Endothelial cell of umbilical vein (primary cell): ENCODE data around the gene GALNT1. TPM values are rescaled to one million over a fixed set of nuclear protein-coding genes. Genes with fewer than 3 reads are reported as not detected.
A peak's percentile ranks its signal among the peaks of the same experiment; 100 is the strongest.

Source experiments
- BruUV-seq: library from RNA; stranded (reverse); fragments of 400-500 nt; replicated peaks from 2 replicates; lab custom pipeline; 2021; lab: Mats Ljungman, UMichigan
- CTCF ChIA-PET: fragments of 300-600, 350-600 bp; sonication (Branson Sonifier 250); formaldehyde crosslinking; loops from one replicate; lab custom pipeline; 2021; ENCODE audit warnings: antibody characterized with exemption, inconsistent platforms; lab: Charles Lee
- POLR2A ChIA-PET: fragments of 300-600, 350-600 bp; sonication (Branson Sonifier 250); formaldehyde crosslinking; loops from one replicate; lab custom pipeline; 2021; ENCODE audit warnings: antibody characterized with exemption, inconsistent platforms; lab: Charles Lee
- DNase-seq: peaks from one replicate; pipeline ENCODE4 v3.0.0-alpha.2; 2011; ENCODE audit warnings: low read depth, low spot score
- FAIRE-seq: peaks from 2 replicates; lab custom pipeline; 2011; peaks lifted over from hg19 to GRCh38; lab: Jason Lieb, UNC
- H2AFZ ChIP-seq: 2 replicates; pipeline ENCODE4 v1.6.0; 2012; ENCODE audit warnings: low read depth, low read length, control low read depth, inconsistent platforms
- H3K27ac ChIP-seq: 2 replicates; pipeline ENCODE4 v1.5.1; 2011; ENCODE audit warnings: low read depth, mild to moderate bottlenecking, control low read depth, low read length, moderate library complexity; ENCODE audit not compliant: insufficient read depth
- H3K27me3 ChIP-seq, 2 experiments: 2 replicates each; pipeline versions ENCODE4 v1.6.0 to v1.6.1; 2011; ENCODE audit warnings: low read length in 2 of 2, mixed read lengths in 1 of 2; ENCODE audit not compliant: control insufficient read depth in 2 of 2, insufficient read depth in 2 of 2
- H3K36me3 ChIP-seq, 2 experiments: 2 replicates in 1 of 2; 3 replicates in 1 of 2; pipeline ENCODE4 v1.5.1; 2011; ENCODE audit warnings: low read length in 2 of 2, mild to moderate bottlenecking in 1 of 2, moderate library complexity in 1 of 2; ENCODE audit not compliant: control insufficient read depth in 2 of 2, insufficient read depth in 2 of 2; ENCODE audit errors: extremely low read depth in 1 of 2
- H3K4me1 ChIP-seq: 3 replicates; pipeline ENCODE4 v1.5.1; 2011; ENCODE audit warnings: mild to moderate bottlenecking, low read length; ENCODE audit not compliant: control insufficient read depth, insufficient read depth; ENCODE audit errors: extremely low read depth
- H3K4me2 ChIP-seq: 2 replicates; pipeline ENCODE4 v1.6.1; 2011; ENCODE audit warnings: low read length, control low read depth, mixed read lengths; ENCODE audit not compliant: insufficient read depth
- H3K4me3 ChIP-seq, 3 experiments: fragments of 200-600 bp in 1 of 3; sonication (generic), shearing (Covaris generic) in 1 of 3; replicated peaks in 1 of 3; 2 replicates each; pipeline ENCODE4 v1.5.1; 2011 to 2016; ENCODE audit warnings: control low read depth in 3 of 3, low read length in 3 of 3, mild to moderate bottlenecking in 2 of 3, inconsistent platforms in 1 of 3, low read depth in 1 of 3, moderate library complexity in 1 of 3; ENCODE audit not compliant: insufficient read depth in 1 of 3
- H3K79me2 ChIP-seq: 2 replicates; pipeline ENCODE4 v1.6.0; 2012; ENCODE audit warnings: low read length, inconsistent platforms; ENCODE audit not compliant: control insufficient read depth, insufficient read depth
- H3K9ac ChIP-seq: replicated peaks from 2 replicates; pipeline ENCODE3; 2011; ENCODE audit warnings: low read length, control low read depth; ENCODE audit not compliant: insufficient read depth; ENCODE audit errors: extremely low read depth
- H3K9me1 ChIP-seq: replicated peaks from 3 replicates; pipeline ENCODE4 v1.6.0; 2011; ENCODE audit warnings: mild to moderate bottlenecking, low read length; ENCODE audit not compliant: control insufficient read depth, insufficient read depth; ENCODE audit errors: extremely low read depth
- H3K9me3 ChIP-seq: replicated peaks from 2 replicates; pipeline ENCODE4 v1.5.1; 2012; ENCODE audit warnings: low read length, inconsistent platforms; ENCODE audit not compliant: control insufficient read depth, insufficient read depth
- H4K20me1 ChIP-seq: replicated peaks from 2 replicates; pipeline ENCODE3; 2011; ENCODE audit warnings: mild to moderate bottlenecking, low read length; ENCODE audit not compliant: control insufficient read depth, insufficient read depth; ENCODE audit errors: extremely low read depth
- CTCF ChIP-seq, 2 donors: IDR thresholded peaks; 1 replicate in 1 of 2; 2 replicates in 1 of 2; pipeline ENCODE4 v1.5.1; 2011; ENCODE audit warnings: low read length in 2 of 2, mild to moderate bottlenecking in 2 of 2, moderate library complexity in 2 of 2, control low read depth in 1 of 2, inconsistent platforms in 1 of 2, low read depth in 1 of 2; ENCODE audit not compliant: insufficient read depth in 1 of 2; ENCODE audit errors: extremely low read depth in 1 of 2
- EZH2 ChIP-seq: IDR thresholded peaks from 2 replicates; pipeline ENCODE4 v1.6.1; 2012; ENCODE audit warnings: borderline replicate concordance, low read depth, mild to moderate bottlenecking, moderate library complexity, low read length, inconsistent platforms; ENCODE audit not compliant: severe bottlenecking
- FOS ChIP-seq: IDR thresholded peaks from 2 replicates; pipeline ENCODE4 v1.6.1; 2011; ENCODE audit warnings: mild to moderate bottlenecking, low read length, moderate library complexity, borderline replicate concordance; ENCODE audit not compliant: insufficient read depth
- GATA2 ChIP-seq: IDR thresholded peaks from 2 replicates; pipeline ENCODE4 v1.7.0; 2011; ENCODE audit warnings: low read depth, mild to moderate bottlenecking, moderate library complexity, mixed read lengths, low read length; ENCODE audit not compliant: insufficient read length, insufficient read depth
- JUN ChIP-seq: IDR thresholded peaks from 2 replicates; pipeline ENCODE4 v1.6.1; 2011; ENCODE audit warnings: borderline replicate concordance, low read depth; ENCODE audit not compliant: insufficient read length, insufficient read depth
- MYC ChIP-seq: IDR thresholded peaks from one replicate; pipeline ENCODE4 v1.6.1; 2011; ENCODE audit warnings: mild to moderate bottlenecking, low read depth, low read length
- POLR2A ChIP-seq: IDR thresholded peaks from 2 replicates; pipeline ENCODE4 v1.6.1; 2012; ENCODE audit warnings: low read depth, mild to moderate bottlenecking, control low read depth, low read length
- POLR2AphosphoS5 ChIP-seq: IDR thresholded peaks from 2 replicates; pipeline ENCODE4 v1.6.1; 2012; ENCODE audit warnings: low read depth, mild to moderate bottlenecking, control low read depth, low read length, moderate library complexity; ENCODE audit not compliant: insufficient read depth
- dilution Hi-C: fragments of 300-500 bp; cut with MboI; formaldehyde crosslinking; loops from one replicate; pipeline ENCODE4 v1.15.0; 2019; ENCODE audit warnings: low sequenced_read_pairs; ENCODE audit not compliant: extremely low pct_ligation_motif_present
- intact Hi-C: fragments of 100-400 bp; cut with micrococcal nuclease; formaldehyde crosslinking; loops from one replicate; pipeline ENCODE4 v1.10.0; 2022
- polyA plus RNA-seq, 4 experiments: library from polyadenylated mRNA; depleted of rRNA in 3 of 4; stranded (reverse) in 3 of 4; unstranded in 1 of 4; fragments of >200 nt; gene quantifications; 2 replicates each; pipeline versions ENCODE4 v1.2.1 to v1.2.3, GENCODE V29; 2011 to 2012; ENCODE audit warnings: missing spikeins in 1 of 4
- total RNA-seq: library from RNA; stranded (reverse); gene quantifications from 2 replicates; pipeline ENCODE4 v1.2.3, GENCODE V29; 2021
- TF ChIP-seq, protein P1 (sequence below): IDR thresholded peaks from 2 replicates; pipeline ENCODE4 v1.6.1; 2011; ENCODE audit not compliant: insufficient read depth, insufficient read length

Gene GALNT1
- total and polyA plus RNA-seq, 2 donors (not counting 3 experiments of a cell fraction or from before 2014, with no cell fraction given) = 89.9 to 360 TPM

DNA sequence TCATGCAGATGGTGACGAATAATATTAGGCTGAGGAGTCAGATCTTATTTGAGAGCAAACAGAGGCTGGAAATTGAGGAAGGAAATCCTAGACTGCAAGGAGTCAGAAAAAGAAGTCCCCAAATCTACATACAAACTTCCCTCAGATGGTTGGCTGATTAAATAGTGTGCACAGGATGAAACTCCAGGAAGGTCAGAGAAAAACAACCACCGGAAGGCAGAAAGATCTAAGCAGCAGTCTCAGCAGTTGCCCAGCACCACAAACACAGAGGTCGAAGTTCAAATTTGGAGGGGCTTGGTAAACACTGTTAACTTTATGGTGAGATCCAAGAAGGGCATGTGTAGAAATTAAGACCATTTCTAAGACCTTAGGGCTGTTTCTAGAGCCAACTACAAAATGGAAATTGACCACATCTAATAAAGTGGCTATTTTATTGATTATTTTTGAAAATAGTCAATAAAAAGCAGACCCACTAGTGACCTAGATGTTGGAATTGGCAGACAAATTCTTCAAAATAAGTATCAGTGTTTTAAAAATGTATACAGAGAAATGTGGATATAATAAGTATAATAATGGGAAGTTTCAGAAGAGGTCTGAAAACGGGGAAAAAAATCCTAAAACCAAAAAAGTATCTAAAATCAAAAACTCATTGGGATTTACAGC lies 134.8 kb downstream of the GALNT1 start:
- BruUV-seq = no TSS peak
- H3K9me1 ChIP-seq = no peaks in the 10 kb centered on the region
- no peaks in the 10 kb centered on the region for H3K27me3 ChIP-seq
- no peaks in the 10 kb centered on the region for H3K9me3 ChIP-seq
- ChIA-PET CTCF (no interaction called here), POLR2A (interaction anchor here (0.7 kb wide), 1 partner anchor 42 kb away, joined by 3 read pairs; no protein-coding TSS in a partner anchor)
- peaks cover 48% of the 10 kb centered on the region for H3K4me1 ChIP-seq
- peaks cover 2% of the 10 kb centered on the region for H3K79me2 ChIP-seq
- no peak overlapping the region for H2AFZ ChIP-seq
- FAIRE-seq (no peak), DNase-seq (peak; percentile 18)
- peaks cover 0 to 6% of the 10 kb centered on the region in 2 experiments for H3K36me3 ChIP-seq
- dilution Hi-C loops = no loop called here
- intact Hi-C loops = loop anchor here (10.0 kb wide), 1 partner anchor 221 kb away; the partner anchor contains the start of gene INO80C
- TF ChIP-seq GATA2 = peak; percentile 44
- no peak for TF ChIP-seq CTCF (IDR thresholded peaks at IDR 0.05; ENCODE audit: extremely low read depth in 1 of 2, insufficient read depth in 1 of 2, low read depth in 1 of 2, low read length in 2 of 2)
- TF ChIP-seq, protein P1, sequence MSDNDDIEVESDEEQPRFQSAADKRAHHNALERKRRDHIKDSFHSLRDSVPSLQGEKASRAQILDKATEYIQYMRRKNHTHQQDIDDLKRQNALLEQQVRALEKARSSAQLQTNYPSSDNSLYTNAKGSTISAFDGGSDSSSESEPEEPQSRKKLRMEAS = no peak
- H3K4me3 ChIP-seq = no peak overlapping the region
- no peak overlapping the region for H3K9ac ChIP-seq
- no peak overlapping the region for H3K27ac ChIP-seq
- no peaks in the 10 kb centered on the region for H4K20me1 ChIP-seq
- no peak overlapping the region for H3K4me2 ChIP-seq

- TF ChIP-seq CTCF (IDR thresholded peaks at IDR 0.05; ENCODE audit: extremely low read depth in 1 of 2, insufficient read depth in 1 of 2, low read depth in 1 of 2, low read length in 2 of 2) = no peak
- no peak for TF ChIP-seq EZH2
- TF ChIP-seq FOS = no peak
- TF ChIP-seq POLR2AphosphoS5 = no peak
- no peak for TF ChIP-seq JUN
- no peak for TF ChIP-seq POLR2A
- TF ChIP-seq, protein P1 = no peak
- TF ChIP-seq MYC = no peak
- TF ChIP-seq GATA2 = no peak
- H3K9me1 ChIP-seq = no peaks in the 10 kb centered on the region
- H3K27me3 ChIP-seq = no peaks in the 10 kb centered on the region
- peaks cover under 1% of the 10 kb centered on the region for H3K79me2 ChIP-seq
- intact Hi-C loops = loop anchor here (10.0 kb wide), 1 partner anchor 222 kb away; the partner anchor contains the start of gene INO80C
- no TSS peak for BruUV-seq
- peaks cover 39% of the 10 kb centered on the region for H3K4me1 ChIP-seq
- DNase-seq (no peak), FAIRE-seq (no peak)
- H2AFZ ChIP-seq = no peak overlapping the region
- no peaks in the 10 kb centered on the region for H4K20me1 ChIP-seq
- peaks cover 0 to 1% of the 10 kb centered on the region in 2 experiments for H3K36me3 ChIP-seq
- ChIA-PET POLR2A (no interaction called here), CTCF (no interaction called here)
- H3K4me3 ChIP-seq = no peak overlapping the region
- H3K9ac ChIP-seq = no peak overlapping the region
- dilution Hi-C loops = no loop called here
- no peaks in the 10 kb centered on the region for H3K9me3 ChIP-seq
- no peak overlapping the region for H3K4me2 ChIP-seq
- no peak overlapping the region for H3K27ac ChIP-seq
Measured at GRCh38 chr18:35717182-35717581, 135.6 kb downstream of the GALNT1 start.
